Effector memory CD4-positive, alpha-beta T cell (primary cell): ENCODE data around the gene RAP1GAP.

ENCODE experiments used
- DNase-seq, 3 donors: peaks; one replicate each; pipeline ENCODE4 v3.0.0-alpha.2; 2020
- H3K27ac ChIP-seq: 2 replicates; pipeline ENCODE4 v1.7.0; 2013; ENCODE audit warnings: mild to moderate bottlenecking, low read length, moderate library complexity; ENCODE audit not compliant: insufficient read depth, poor library complexity, severe bottlenecking
- H3K27me3 ChIP-seq: replicated peaks from 2 replicates; pipeline ENCODE4 v1.7.0; 2013; ENCODE audit warnings: mild to moderate bottlenecking, low read length; ENCODE audit not compliant: insufficient read depth, control insufficient read depth, poor library complexity, severe bottlenecking
- H3K36me3 ChIP-seq: 2 replicates; pipeline ENCODE4 v1.7.0; 2013; ENCODE audit warnings: mild to moderate bottlenecking, low read length, moderate library complexity; ENCODE audit not compliant: control insufficient read depth, insufficient read depth
- H3K4me1 ChIP-seq: 2 replicates; pipeline ENCODE4 v1.7.0; 2013; ENCODE audit warnings: low read length, mild to moderate bottlenecking; ENCODE audit not compliant: control insufficient read depth, insufficient read depth, poor library complexity, severe bottlenecking
- H3K4me3 ChIP-seq: 2 replicates; pipeline ENCODE4 v1.7.0; 2013; ENCODE audit warnings: low read length, low read depth, mild to moderate bottlenecking; ENCODE audit not compliant: insufficient read depth, poor library complexity, severe bottlenecking
- H3K9me3 ChIP-seq: 2 replicates; pipeline ENCODE4 v1.7.0; 2013; ENCODE audit warnings: mild to moderate bottlenecking, low read length, moderate library complexity; ENCODE audit not compliant: control insufficient read depth

RAP1GAP gene

GRCh38 chr1:21701401-21701800, 32.2 kb upstream of the RAP1GAP start:
- H3K27ac ChIP-seq, result no peak overlapping the region
- H3K9me3 ChIP-seq, result no peaks in the 10 kb centered on the region
- H3K4me1 ChIP-seq, result no peaks in the 10 kb centered on the region
- peaks cover 54% of the 10 kb centered on the region for H3K36me3 ChIP-seq
- DNase-seq, result no peak
- H3K27me3 ChIP-seq, result no peaks in the 10 kb centered on the region
- no peak overlapping the region for H3K4me3 ChIP-seq

GRCh38 chr1:21700094-21700493, 30.9 kb upstream of the RAP1GAP start:
- H3K36me3 ChIP-seq, result peaks cover 45% of the 10 kb centered on the region

GRCh38 chr1:21696931-21697330, 27.8 kb upstream of the RAP1GAP start:
- peaks cover 49% of the 10 kb centered on the region for H3K36me3 ChIP-seq
- no peak for DNase-seq
- H3K9me3 ChIP-seq, result no peaks in the 10 kb centered on the region
- no peaks in the 10 kb centered on the region for H3K27me3 ChIP-seq
- H3K4me1 ChIP-seq, result peaks cover 2% of the 10 kb centered on the region
- no peak overlapping the region for H3K27ac ChIP-seq
- no peak overlapping the region for H3K4me3 ChIP-seq

More at GRCh38 chr1:21700094-21700493, 30.9 kb upstream of the RAP1GAP start:
- Histone ChIP-seq H3K4me3 (no peak overlapping the region), H3K4me1 (no peaks in the 10 kb centered on the region), H3K9me3 (no peaks in the 10 kb centered on the region), H3K27ac (no peak overlapping the region), H3K27me3 (no peaks in the 10 kb centered on the region)
- no peak for DNase-seq

GRCh38 chr1:21693732-21694131, 24.6 kb upstream of the RAP1GAP start:
- peaks cover 2% of the 10 kb centered on the region for H3K4me1 ChIP-seq
- H3K9me3 ChIP-seq, result no peaks in the 10 kb centered on the region
- no peaks in the 10 kb centered on the region for H3K27me3 ChIP-seq
- H3K36me3 ChIP-seq, result peaks cover 36% of the 10 kb centered on the region
- DNase-seq, result no peak
- no peak overlapping the region for H3K4me3 ChIP-seq
- no peak overlapping the region for H3K27ac ChIP-seq

GRCh38 chr1:21691739-21692138, 22.6 kb upstream of the RAP1GAP start:
- Histone ChIP-seq H3K9me3 (no peaks in the 10 kb centered on the region), H3K4me1 (peaks cover 2% of the 10 kb centered on the region), H3K27ac (no peak overlapping the region), H3K4me3 (no peak overlapping the region), H3K36me3 (peaks cover 51% of the 10 kb centered on the region), H3K27me3 (no peaks in the 10 kb centered on the region)
- no peak for DNase-seq

- Histone ChIP-seq H3K27ac (no peak overlapping the region), H3K9me3 (no peaks in the 10 kb centered on the region), H3K36me3 (peaks cover 58% of the 10 kb centered on the region), H3K4me1 (no peaks in the 10 kb centered on the region), H3K4me3 (no peak overlapping the region), H3K27me3 (no peaks in the 10 kb centered on the region)
- no peak for DNase-seq
Observed at GRCh38 chr1:21689661-21690372, 20.7 kb upstream of the RAP1GAP start.

GRCh38 chr1:21687081-21687529, 17.9 kb upstream of the RAP1GAP start:
- H3K9me3 ChIP-seq, result no peaks in the 10 kb centered on the region
- no peaks in the 10 kb centered on the region for H3K27me3 ChIP-seq
- no peak overlapping the region for H3K27ac ChIP-seq
- no peak for DNase-seq
- no peak overlapping the region for H3K4me3 ChIP-seq
- no peaks in the 10 kb centered on the region for H3K4me1 ChIP-seq
- H3K36me3 ChIP-seq, result peaks cover 42% of the 10 kb centered on the region

- no peak overlapping the region for H3K27ac ChIP-seq
- no peaks in the 10 kb centered on the region for H3K27me3 ChIP-seq
- no peak for DNase-seq
- no peaks in the 10 kb centered on the region for H3K4me1 ChIP-seq
- peaks cover 43% of the 10 kb centered on the region for H3K36me3 ChIP-seq
- H3K9me3 ChIP-seq, result no peaks in the 10 kb centered on the region
- no peak overlapping the region for H3K4me3 ChIP-seq
Observed at GRCh38 chr1:21685946-21686678, 17.0 kb upstream of the RAP1GAP start.

GRCh38 chr1:21681426-21681825, 12.3 kb upstream of the RAP1GAP start:
- Histone ChIP-seq H3K36me3 (peaks cover 41% of the 10 kb centered on the region), H3K4me3 (no peak overlapping the region), H3K4me1 (no peaks in the 10 kb centered on the region), H3K27ac (no peak overlapping the region), H3K9me3 (no peaks in the 10 kb centered on the region), H3K27me3 (no peaks in the 10 kb centered on the region)
- no peak for DNase-seq

GRCh38 chr1:21680918-21681317, 11.8 kb upstream of the RAP1GAP start:
- H3K4me3 ChIP-seq, result no peak overlapping the region
- DNase-seq, result no peak
- H3K27ac ChIP-seq, result no peak overlapping the region
- H3K4me1 ChIP-seq, result no peaks in the 10 kb centered on the region
- no peaks in the 10 kb centered on the region for H3K27me3 ChIP-seq
- H3K9me3 ChIP-seq, result no peaks in the 10 kb centered on the region
- H3K36me3 ChIP-seq, result peaks cover 37% of the 10 kb centered on the region
